Activated CD8-positive, alpha-beta T cell treated with anti-CD3 and anti-CD28 coated beads, Interleukin-2, amount 10 ng/mL, durations not matched to agents 7 days and 5 days (primary cell): ENCODE measurements around the gene MRPL23. TPM values are rescaled to one million over a fixed set of nuclear protein-coding genes. Genes with fewer than 3 reads are reported as not detected.

Experiments used
- total RNA-seq, 2 experiments: library from RNA; stranded (reverse); gene quantifications; one replicate each; pipeline ENCODE4 v1.2.3, GENCODE V29; 2021

MRPL23 gene
- total RNA-seq, 2 experiments from 2014 or later = 109 to 110 TPM

Other genes starting within 250 kb of the MRPL23 start
- gene IFITM10, start 196.7 kb upstream of the MRPL23 start, total RNA-seq = 1 to 10 TPM in 1 of 2 experiments, under 1 TPM in 1; 0.63 to 1.0 TPM
- gene CTSD, start 183.4 kb upstream of the MRPL23 start, total RNA-seq = 100 to 1,000 TPM; 153 to 172 TPM
- not detected for gene SYT8, start 112.3 kb upstream of the MRPL23 start, total RNA-seq
- gene TNNI2, start 108.4 kb upstream of the MRPL23 start, total RNA-seq = under 1 TPM in 1 of 2 experiments, not detected in 1; 0.50 TPM
- gene LSP1, start 94.2 kb upstream of the MRPL23 start, total RNA-seq = 100 to 1,000 TPM; 463 to 477 TPM
- gene PRR33, start 55.4 kb upstream of the MRPL23 start, total RNA-seq = under 1 TPM in 1 of 2 experiments, not detected in 1; 0.08 TPM
- 1 to 10 TPM; 2.6 to 2.8 TPM for gene TNNT3, start 27.6 kb upstream of the MRPL23 start, total RNA-seq
- not detected for gene H19, start 50.5 kb downstream of the MRPL23 start, total RNA-seq
- gene IGF2, start 192.1 kb downstream of the MRPL23 start, total RNA-seq = not detected
- not detected for gene INS, start 213.9 kb downstream of the MRPL23 start, total RNA-seq
- not detected for gene TH, start 224.5 kb downstream of the MRPL23 start, total RNA-seq